HAP-1 (cell line): ENCODE data around the gene ANKHD1.
A peak's percentile ranks its signal among the peaks of the same experiment; 100 is the strongest.

Experiments
- DNase-seq, 2 experiments: peaks; one replicate each; pipeline ENCODE4 v3.0.0-alpha.2; 2016 to 2020; ENCODE audit warnings: low spot score in 2 of 2
- H3K27me3 ChIP-seq: fragments of 250-450 bp; sonication (Bioruptor Pico); 2 replicates; pipeline ENCODE4 v1.5.1; 2020; ENCODE audit warnings: low read depth, mild to moderate bottlenecking, moderate library complexity
- H3K36me3 ChIP-seq: fragments of 250-450 bp; sonication (Bioruptor Pico); replicated peaks from 2 replicates; pipeline ENCODE4 v1.5.1; 2020; ENCODE audit warnings: mild to moderate bottlenecking
- H3K4me1 ChIP-seq: fragments of 250-450 bp; sonication (Bioruptor Pico); 2 replicates; pipeline ENCODE4 v1.5.1; 2020; ENCODE audit warnings: mild to moderate bottlenecking
- H3K4me3 ChIP-seq: fragments of 250-450 bp; sonication (Bioruptor Pico); 2 replicates; pipeline ENCODE4 v1.5.1; 2020; ENCODE audit warnings: mild to moderate bottlenecking, moderate library complexity
- H3K9me3 ChIP-seq: fragments of 250-450 bp; sonication (Bioruptor Pico); 2 replicates; pipeline ENCODE4 v1.5.1; 2020; ENCODE audit warnings: mild to moderate bottlenecking, moderate library complexity
- in situ Hi-C: fragments of 300-500 bp; cut with MboI; formaldehyde crosslinking; loops from 3 replicates; pipeline ENCODE4 v1.14.3; 2020; ENCODE audit warnings: low sequenced_read_pairs, inconsistent platforms, mixed read lengths

Gene ANKHD1

GRCh38 chr5:140401362-140402257 is at the start of gene ANKHD1:
TSS of gene ANKHD1 (plus strand) at chr5:140401833. CDS start at chr5:140401968, 135 bp downstream.
- peak within 1 kb of the TSS; percentile 96 for H3K4me3 ChIP-seq
- no peaks in the 10 kb centered on the region for H3K9me3 ChIP-seq
- peaks cover 7% of the 10 kb centered on the region for H3K36me3 ChIP-seq
- peaks cover 23% of the 10 kb centered on the region for H3K4me1 ChIP-seq
- in situ Hi-C loops, result no loop called here
- peak; percentile 98 to 99 for DNase-seq
- H3K27me3 ChIP-seq, result no peaks in the 10 kb centered on the region

DNA sequence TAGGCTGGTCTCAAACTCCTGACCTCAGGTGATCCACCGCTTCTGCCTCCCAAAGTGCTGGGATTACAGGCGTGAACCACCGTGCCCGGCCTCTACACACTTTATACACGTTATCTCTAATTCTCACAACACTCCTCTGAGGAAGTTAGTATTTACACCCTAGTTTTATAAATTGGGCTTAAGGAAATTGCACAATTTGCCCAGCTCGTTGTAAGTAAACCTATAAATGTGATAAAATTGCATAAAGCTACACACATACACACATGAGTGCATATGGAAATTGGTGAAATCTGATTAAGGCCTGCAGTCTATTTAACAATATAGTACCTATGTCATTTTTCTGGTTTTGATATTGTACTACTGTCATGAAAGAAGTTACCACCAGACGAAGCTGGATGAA is 46.1 kb upstream of the ANKHD1 start:
- H3K9me3 ChIP-seq, result no peaks in the 10 kb centered on the region
- peaks cover 6% of the 10 kb centered on the region for H3K4me1 ChIP-seq
- no peak overlapping the region for H3K4me3 ChIP-seq
- no peak for DNase-seq
- in situ Hi-C loops, result no loop called here
- no peaks in the 10 kb centered on the region for H3K27me3 ChIP-seq
- H3K36me3 ChIP-seq, result no peaks in the 10 kb centered on the region

DNA sequence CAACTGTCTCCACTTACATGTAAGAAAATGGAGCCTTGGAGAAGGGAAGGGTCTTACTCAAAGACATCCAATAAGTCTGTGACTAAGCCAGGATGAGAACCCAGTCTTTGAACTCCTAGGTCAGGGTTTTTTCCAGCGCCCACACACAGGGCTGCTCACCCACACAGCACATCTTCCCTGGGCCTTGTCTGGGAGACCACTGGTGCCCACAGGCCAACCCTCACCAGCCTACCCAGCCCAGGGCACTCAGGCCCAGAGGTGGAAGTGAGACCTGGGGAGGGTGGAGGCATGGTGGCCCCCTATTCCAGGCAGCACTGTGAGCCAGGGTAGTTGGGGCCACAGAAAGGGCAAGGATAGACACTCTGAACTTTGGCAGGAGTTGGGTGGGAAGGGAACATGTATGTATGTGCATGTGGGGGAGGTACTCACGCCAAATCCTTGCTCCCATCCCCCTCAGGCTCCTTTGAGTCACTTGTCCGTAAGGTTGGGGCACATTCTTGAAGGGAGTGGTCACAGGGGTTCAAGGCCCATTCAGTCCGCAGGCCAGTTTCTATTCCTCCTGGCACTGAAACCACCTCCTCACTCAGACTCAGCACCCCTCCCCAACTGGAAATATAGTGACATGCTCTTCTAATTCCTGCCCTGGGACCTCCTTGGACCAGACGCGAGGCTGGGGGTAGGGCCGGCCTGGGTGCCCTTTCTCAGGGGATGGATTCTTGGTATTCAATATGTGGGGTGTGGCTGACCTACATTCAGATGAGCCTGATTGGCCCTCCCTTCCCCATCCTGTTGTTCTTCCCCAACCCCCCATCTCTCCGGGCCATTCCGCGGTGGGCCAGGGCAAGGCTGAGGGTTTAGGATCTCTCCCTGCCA is 44.5 kb upstream of the ANKHD1 start:
- no peak for DNase-seq
- H3K36me3 ChIP-seq, result no peaks in the 10 kb centered on the region
- no peak overlapping the region for H3K4me3 ChIP-seq
- no peaks in the 10 kb centered on the region for H3K9me3 ChIP-seq
- in situ Hi-C loops, result no loop called here
- no peaks in the 10 kb centered on the region for H3K27me3 ChIP-seq
- H3K4me1 ChIP-seq, result no peaks in the 10 kb centered on the region; the same call in 1 of the 2 replicates

DNA sequence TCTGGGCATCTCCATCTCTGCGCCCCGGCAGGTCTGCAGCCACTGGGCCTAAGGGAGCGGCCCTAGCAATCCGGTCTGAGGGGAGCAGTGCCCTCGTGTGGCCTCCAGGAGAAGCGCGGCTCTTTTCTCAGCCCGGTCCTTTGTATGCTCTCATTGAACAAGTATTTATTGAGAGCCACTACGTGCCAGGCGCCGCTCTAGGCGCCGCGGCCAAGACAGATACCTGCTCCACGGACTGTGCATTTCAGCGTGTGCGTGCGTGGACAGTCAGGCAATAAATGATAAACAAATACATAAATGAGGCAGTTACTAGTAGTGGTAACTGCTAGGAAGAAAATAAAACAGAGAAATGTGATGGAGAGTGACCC is 43.9 kb upstream of the ANKHD1 start:
- Histone ChIP-seq H3K4me3 (no peak overlapping the region), H3K27me3 (no peaks in the 10 kb centered on the region), H3K4me1 (no peaks in the 10 kb centered on the region), H3K36me3 (no peaks in the 10 kb centered on the region), H3K9me3 (no peaks in the 10 kb centered on the region)
- DNase-seq, result peak; percentile 89 to 90
- in situ Hi-C loops, result no loop called here

GRCh38 chr5:140358738-140359310 is 42.8 kb upstream of the ANKHD1 start:
- Histone ChIP-seq H3K4me1 (no peaks in the 10 kb centered on the region), H3K4me3 (no peak overlapping the region), H3K27me3 (no peaks in the 10 kb centered on the region), H3K9me3 (no peaks in the 10 kb centered on the region), H3K36me3 (no peaks in the 10 kb centered on the region)
- DNase-seq, result peak; percentile 72 to 79
- in situ Hi-C loops, result no loop called here

GRCh38 chr5:140360101-140360500 is 41.5 kb upstream of the ANKHD1 start, which contains the start of gene SLC4A9:
TSS of gene SLC4A9 (plus strand) at chr5:140360194. CDS start at chr5:140360237, 43 bp downstream.
- Histone ChIP-seq H3K9me3 (no peaks in the 10 kb centered on the region), H3K36me3 (no peaks in the 10 kb centered on the region), H3K4me1 (no peaks in the 10 kb centered on the region), H3K27me3 (no peaks in the 10 kb centered on the region), H3K4me3 (no peak within 1 kb of the TSS)
- no peak for DNase-seq
- in situ Hi-C loops, result loop anchor here (5.0 kb wide), 1 partner anchor 118 kb away; no protein-coding TSS in a partner anchor

DNA sequence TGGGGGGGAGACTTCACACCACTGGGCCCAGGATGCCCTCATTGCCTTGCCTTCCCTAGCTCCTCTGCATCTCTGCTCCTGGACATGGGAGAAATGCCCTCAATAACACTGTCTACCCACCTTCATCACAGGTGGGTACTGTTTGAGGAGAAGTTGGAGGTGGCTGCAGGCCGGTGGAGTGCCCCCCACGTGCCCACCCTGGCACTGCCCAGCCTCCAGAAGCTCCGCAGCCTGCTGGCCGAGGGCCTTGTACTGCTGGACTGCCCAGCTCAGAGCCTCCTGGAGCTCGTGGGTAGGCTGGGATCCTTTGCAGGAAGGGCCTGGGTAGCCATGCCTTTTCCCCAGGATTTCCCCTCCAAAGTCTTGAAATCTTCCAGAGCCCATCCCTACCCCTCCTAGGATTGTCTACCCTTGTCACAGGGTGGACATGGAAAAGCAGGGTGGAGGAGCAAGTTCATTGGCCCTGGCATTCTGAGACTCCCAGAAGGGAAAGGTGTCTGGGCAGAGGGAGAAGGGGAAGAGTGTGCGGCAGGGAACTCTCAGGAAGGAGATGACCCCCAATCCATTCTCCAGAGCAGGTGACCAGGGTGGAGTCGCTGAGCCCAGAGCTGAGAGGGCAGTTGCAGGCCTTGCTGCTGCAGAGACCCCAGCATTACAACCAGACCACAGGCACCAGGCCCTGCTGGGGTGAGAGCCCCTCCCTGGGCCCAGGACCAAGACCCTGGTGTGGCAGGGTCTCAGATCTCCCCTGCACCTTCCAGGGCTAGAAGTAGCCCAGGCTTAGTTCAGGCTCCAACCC is 40.8 kb upstream of the ANKHD1 start:
- H3K36me3 ChIP-seq, result no peaks in the 10 kb centered on the region
- DNase-seq, result no peak
- H3K4me3 ChIP-seq, result no peak overlapping the region
- H3K9me3 ChIP-seq, result no peaks in the 10 kb centered on the region
- in situ Hi-C loops, result loop anchor here (5.0 kb wide), 1 partner anchor 119 kb away; no protein-coding TSS in a partner anchor
- no peaks in the 10 kb centered on the region for H3K27me3 ChIP-seq
- no peaks in the 10 kb centered on the region for H3K4me1 ChIP-seq

- Histone ChIP-seq H3K36me3 (no peaks in the 10 kb centered on the region), H3K9me3 (no peaks in the 10 kb centered on the region), H3K27me3 (no peaks in the 10 kb centered on the region), H3K4me3 (no peak overlapping the region), H3K4me1 (no peaks in the 10 kb centered on the region)
- in situ Hi-C loops, result loop anchor here (5.0 kb wide), 1 partner anchor 120 kb away; no protein-coding TSS in a partner anchor
- DNase-seq, result no peak
These were observed 39.7 kb upstream of the ANKHD1 start for GRCh38 chr5:140361901-140362300.

GRCh38 chr5:140362311-140362710 is 39.3 kb upstream of the ANKHD1 start:
- Histone ChIP-seq H3K36me3 (no peaks in the 10 kb centered on the region), H3K9me3 (no peaks in the 10 kb centered on the region), H3K27me3 (no peaks in the 10 kb centered on the region), H3K4me3 (no peak overlapping the region), H3K4me1 (no peaks in the 10 kb centered on the region)
- in situ Hi-C loops, result loop anchor here (5.0 kb wide), 1 partner anchor 120 kb away; no protein-coding TSS in a partner anchor
- no peak for DNase-seq

DNA sequence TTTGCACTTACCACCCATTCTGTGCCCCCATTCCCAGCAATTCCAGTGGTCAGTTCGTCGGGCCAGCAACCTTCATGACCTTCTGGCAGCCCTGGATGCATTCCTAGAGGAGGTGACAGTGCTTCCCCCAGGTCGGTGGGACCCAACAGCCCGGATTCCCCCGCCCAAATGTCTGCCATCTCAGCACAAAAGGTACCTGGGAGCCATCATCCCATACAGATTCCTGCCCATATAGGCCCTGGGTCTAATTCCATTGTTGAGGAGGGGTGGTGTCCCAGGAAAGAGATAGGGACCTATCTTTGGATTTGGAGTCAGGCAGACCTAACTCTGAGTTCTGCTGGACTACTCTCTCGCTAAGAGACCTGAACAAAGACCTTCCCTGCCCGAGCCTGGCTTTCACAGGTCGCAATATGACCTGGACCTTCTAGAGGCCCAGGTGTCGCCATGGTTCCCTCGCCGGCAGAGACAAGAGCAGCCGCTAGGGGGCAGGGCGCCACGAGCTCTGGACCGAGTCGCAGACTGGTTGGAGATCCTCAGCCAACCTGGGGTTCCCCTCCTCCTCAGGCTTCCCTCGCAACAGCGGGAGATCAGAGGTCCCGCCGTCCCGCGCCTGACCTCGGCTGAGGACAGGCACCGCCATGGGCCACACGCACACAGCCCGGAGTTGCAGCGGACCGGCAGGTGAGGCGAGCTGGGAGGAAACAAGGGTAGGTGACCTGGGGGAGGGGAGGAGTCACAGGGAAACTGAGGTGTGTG is 38.6 kb upstream of the ANKHD1 start:
- in situ Hi-C loops, result loop anchor here (5.0 kb wide), 1 partner anchor 121 kb away; no protein-coding TSS in a partner anchor

GRCh38 chr5:140363631-140364471 is 37.8 kb upstream of the ANKHD1 start:
- in situ Hi-C loops, result loop anchor here (5.0 kb wide), 1 partner anchor 122 kb away; no protein-coding TSS in a partner anchor
- peak overlapping the region; percentile 15 for H3K4me3 ChIP-seq
- no peaks in the 10 kb centered on the region for H3K9me3 ChIP-seq
- H3K27me3 ChIP-seq, result no peaks in the 10 kb centered on the region
- H3K4me1 ChIP-seq, result no peaks in the 10 kb centered on the region
- DNase-seq, result no peak
- no peaks in the 10 kb centered on the region for H3K36me3 ChIP-seq

More for the DNA sequence above, 38.6 kb upstream of the ANKHD1 start:
- Histone ChIP-seq H3K4me1 (no peaks in the 10 kb centered on the region), H3K27me3 (no peaks in the 10 kb centered on the region), H3K4me3 (peak overlapping the region; percentile 15), H3K36me3 (no peaks in the 10 kb centered on the region), H3K9me3 (no peaks in the 10 kb centered on the region)
- DNase-seq, result peak; percentile 54 to 92

- no peaks in the 10 kb centered on the region for H3K9me3 ChIP-seq
- no peak overlapping the region for H3K4me3 ChIP-seq
- in situ Hi-C loops, result loop anchor here (5.0 kb wide), 1 partner anchor 122 kb away; no protein-coding TSS in a partner anchor
- no peak for DNase-seq
- no peaks in the 10 kb centered on the region for H3K27me3 ChIP-seq
- no peaks in the 10 kb centered on the region for H3K36me3 ChIP-seq
- H3K4me1 ChIP-seq, result no peaks in the 10 kb centered on the region
These were observed 37.2 kb upstream of the ANKHD1 start for GRCh38 chr5:140364472-140364765.
